GM19240 (cell line): ENCODE results near the gene CYP2A6.
"Not testable (repeated sequence)": the region's sequence is repeated elsewhere in the genome, so short reads cannot be mapped to it uniquely, and the experiment has no call there.

Experiments
- DNase-seq: peaks from one replicate; pipeline ENCODE4 v3.0.0; 2011; ENCODE audit warnings: low spot score; ENCODE audit not compliant: insufficient read length

The CYP2A6 gene

GRCh38 chr19:40819479-40820234 is 30.6 kb downstream of the CYP2A6 start:
- not testable (repeated sequence) for DNase-seq

GRCh38 chr19:40818480-40819399 is 31.5 kb downstream of the CYP2A6 start:
- not testable (repeated sequence) for DNase-seq

GRCh38 chr19:40815223-40815622 is 35.0 kb downstream of the CYP2A6 start:
- no peak for DNase-seq

GRCh38 chr19:40813182-40813581 is 37.1 kb downstream of the CYP2A6 start:
- no peak for DNase-seq

GRCh38 chr19:40812571-40812970 is 37.7 kb downstream of the CYP2A6 start:
- DNase-seq, result not testable (repeated sequence)

GRCh38 chr19:40811478-40812341 is 38.5 kb downstream of the CYP2A6 start:
- DNase-seq, result no peak

GRCh38 chr19:40810649-40811408 is 39.4 kb downstream of the CYP2A6 start:
- not testable (repeated sequence) for DNase-seq

- no peak for DNase-seq
Measured at GRCh38 chr19:40810160-40810559, 40.1 kb downstream of the CYP2A6 start.

- no peak for DNase-seq
Measured at GRCh38 chr19:40809358-40810086, 40.7 kb downstream of the CYP2A6 start.

GRCh38 chr19:40808497-40808896 is 41.8 kb downstream of the CYP2A6 start:
- DNase-seq, result no peak

GRCh38 chr19:40808021-40808325 is 42.3 kb downstream of the CYP2A6 start:
- DNase-seq, result no peak

- no peak for DNase-seq
Measured at GRCh38 chr19:40807147-40808020, 42.9 kb downstream of the CYP2A6 start.

GRCh38 chr19:40806423-40807146 is 43.7 kb downstream of the CYP2A6 start:
- peak; percentile 70 for DNase-seq

GRCh38 chr19:40805258-40805868 is 44.9 kb downstream of the CYP2A6 start:
- no peak for DNase-seq

GRCh38 chr19:40804783-40805242 is 45.4 kb downstream of the CYP2A6 start:
- no peak for DNase-seq

GRCh38 chr19:40803857-40804782 is 46.1 kb downstream of the CYP2A6 start:
- DNase-seq, result peak; percentile 33
